Ramos (cell line): ENCODE results near the gene SPRYD4.
"Not testable (repeated sequence)": the region's sequence is repeated elsewhere in the genome, so short reads cannot be mapped to it uniquely, and the experiment has no call there.

Experiments
- in situ Hi-C: fragments of 300-500 bp; cut with MboI; formaldehyde crosslinking; loops from one replicate; pipeline ENCODE4 v1.14.3; 2022; ENCODE audit warnings: low sequenced_read_pairs; ENCODE audit not compliant: unreplicated experiment

Gene SPRYD4

DNA sequence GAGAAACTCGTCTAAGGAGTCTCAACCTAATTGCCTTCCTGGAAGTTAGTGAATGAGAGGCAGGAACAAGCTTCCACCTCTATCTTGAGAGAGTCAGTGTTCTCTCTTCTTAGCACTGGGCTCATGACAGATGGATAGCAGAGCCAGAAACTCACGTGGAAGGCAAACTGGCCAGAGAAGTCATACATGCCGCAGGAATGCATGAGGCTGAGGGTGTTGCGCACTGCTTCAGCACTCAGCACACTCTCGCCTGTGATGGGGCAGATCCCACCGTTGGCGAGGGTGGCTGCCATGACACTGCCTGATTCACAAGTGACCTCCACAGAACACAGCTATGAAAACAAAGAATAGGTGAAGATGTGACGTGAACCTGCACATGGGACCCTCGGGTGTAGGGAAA, 6.0 kb downstream of the SPRYD4 start:
- in situ Hi-C loops = no loop called here

DNA sequence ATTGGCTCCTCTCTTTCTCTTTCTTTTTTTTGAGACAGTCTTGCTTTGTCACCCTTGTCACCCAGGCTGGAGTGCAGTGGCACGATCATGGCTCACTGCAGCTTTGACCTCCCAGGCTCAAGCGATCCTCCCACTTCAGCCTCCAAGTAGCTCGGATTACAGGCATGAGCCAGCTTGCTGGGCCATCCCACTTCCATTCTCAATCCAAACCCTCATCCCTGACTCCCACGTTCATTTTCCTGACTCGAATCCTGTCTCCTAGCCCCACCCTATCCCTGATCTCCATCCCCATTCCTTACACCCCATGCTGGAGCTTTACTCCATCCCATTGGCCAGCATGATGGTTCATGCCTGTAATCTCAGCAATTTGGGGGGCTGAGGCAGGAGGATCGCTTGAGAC, 7.8 kb downstream of the SPRYD4 start:
- in situ Hi-C loops = no loop called here

DNA sequence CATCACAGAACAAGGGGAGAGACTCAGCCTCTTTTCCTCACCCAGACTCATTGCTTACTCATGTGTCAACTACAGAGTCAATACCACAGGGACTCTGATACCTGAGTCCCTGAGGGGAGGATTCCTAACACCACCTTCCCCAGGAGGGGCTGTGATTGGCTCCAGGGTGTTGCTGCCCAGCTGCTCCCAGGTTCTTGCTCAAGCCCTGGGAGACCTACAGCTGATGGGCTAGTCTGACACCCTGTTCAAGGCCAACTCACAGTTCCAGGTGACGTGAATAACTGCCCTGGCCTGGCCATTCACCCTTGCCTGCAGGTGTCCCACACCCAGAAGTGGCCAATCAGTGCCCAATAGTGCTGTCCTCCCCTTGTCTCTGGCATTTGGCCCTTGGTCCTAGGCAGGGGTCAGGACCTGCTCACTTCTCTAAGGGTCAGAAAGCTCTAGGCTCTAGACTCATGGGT, 8.6 kb downstream of the SPRYD4 start:
- in situ Hi-C loops = no loop called here

DNA sequence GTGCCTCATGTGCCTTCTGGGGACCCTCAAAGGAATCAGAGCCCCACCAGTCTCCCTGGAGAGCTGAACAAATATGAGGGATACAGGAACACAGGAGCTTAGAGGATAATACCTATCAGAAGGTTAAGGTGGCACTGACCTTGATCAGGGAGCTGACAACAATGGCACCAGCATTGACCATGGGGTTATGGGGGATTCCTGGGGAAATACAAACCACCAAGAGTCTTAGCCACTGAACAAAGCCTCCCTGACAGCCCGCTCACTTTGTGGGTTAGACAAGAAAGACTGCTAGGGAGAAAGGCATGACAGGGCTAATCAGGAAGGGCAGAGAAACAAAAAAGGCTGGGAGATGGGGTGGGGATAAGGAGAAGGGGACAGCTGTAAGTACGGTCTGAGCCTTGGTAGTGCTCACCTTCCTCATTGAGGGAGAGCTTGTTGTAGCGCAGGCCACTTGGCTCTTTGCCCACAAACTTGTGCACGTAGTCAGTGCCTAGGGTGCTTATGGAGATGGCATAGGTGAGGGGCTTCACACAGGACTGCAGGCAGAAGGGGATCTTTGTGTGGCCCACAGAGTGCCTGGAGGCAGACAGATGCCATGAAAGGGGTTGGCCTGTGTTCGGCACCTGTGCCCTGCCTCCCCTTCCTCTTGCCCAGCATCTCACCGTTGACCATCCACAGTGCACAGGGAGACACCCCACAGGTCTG, 9.3 kb downstream of the SPRYD4 start:
- in situ Hi-C loops = no loop called here

DNA sequence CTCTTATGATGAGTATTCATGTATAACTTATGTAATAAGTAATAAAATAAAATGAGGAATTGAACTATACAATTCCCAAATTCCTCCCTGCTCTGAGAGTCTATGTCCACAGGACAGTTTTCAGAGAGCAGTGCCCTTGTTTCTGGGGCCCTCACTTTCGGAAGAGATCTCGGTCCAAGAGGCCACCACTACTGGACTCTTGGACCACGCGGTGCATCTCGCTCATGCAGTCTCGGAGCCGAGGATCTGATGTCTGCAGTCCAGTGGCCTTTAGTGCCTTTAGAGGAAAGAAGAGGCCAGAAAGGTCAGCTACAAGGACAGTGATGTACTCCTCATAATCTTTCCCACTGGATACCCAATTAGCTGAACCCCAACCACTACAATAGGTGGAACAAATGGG, 11.2 kb downstream of the SPRYD4 start:
- in situ Hi-C loops = no loop called here

DNA sequence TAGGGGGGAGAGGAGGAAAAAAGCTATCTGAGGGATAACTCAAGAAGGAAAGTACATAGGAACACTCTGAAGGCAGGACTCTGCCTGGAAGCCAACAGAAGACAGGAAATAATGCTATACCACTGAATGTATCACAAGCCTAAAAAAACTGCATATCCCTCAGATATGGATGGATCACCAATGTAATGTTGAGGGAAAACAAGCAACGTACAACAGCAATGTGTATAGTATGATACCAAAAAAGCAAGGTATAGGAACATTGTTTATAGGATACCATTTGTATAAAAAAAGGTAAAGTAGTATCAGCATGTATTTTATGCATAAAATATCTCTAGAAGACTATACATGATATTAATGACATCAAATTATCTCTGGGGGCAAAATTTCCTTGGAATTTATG, 16.2 kb downstream of the SPRYD4 start:
- in situ Hi-C loops = no loop called here

DNA sequence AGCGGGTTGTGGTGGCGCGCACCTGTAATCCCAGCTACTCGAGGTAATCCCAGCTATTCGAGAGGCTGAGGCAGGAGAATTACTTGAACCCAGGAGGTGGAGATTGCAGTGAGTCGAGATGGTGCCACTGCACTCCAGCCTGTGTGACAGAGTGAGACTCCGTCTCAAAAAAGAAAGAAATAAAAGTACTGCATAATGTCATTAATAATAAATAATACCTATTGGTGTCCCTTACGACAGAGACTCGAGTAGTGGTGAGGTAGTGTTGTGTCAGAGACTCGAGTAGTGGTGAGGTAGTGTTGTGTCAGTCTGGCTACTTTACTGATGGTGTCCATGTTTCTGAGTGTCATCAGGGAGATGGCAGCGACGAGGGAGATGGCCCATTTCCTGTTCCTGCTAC, 18.3 kb downstream of the SPRYD4 start:
- in situ Hi-C loops = no loop called here

DNA sequence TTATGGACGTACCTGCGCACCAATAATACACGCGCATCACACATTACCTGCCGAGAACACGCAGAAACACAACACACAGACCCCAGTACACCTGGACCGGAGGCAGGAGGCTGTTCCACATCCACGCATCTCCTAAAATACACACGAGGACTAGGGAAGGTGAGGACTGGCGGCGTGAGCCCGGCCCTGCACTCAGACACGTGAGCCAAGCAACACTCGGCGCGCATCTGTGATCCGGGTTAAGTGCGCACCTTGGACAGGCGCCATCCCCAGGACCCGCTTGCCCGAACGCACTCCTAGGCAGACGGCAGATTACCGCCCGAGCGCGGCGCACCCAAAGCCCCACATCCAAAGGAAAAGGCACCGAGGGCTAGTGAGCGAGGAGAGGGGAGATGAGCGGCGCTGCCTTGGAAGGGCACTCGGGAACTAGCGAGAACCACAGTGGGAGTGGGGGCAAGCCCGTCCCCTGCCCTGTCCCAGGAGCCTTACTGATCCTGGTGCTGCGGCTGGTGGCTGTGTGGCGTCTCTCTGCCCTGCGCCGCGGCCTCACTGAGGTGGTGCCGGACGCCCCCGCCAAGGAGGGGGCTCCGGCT, 19.2 kb downstream of the SPRYD4 start:
- in situ Hi-C loops = no loop called here

DNA sequence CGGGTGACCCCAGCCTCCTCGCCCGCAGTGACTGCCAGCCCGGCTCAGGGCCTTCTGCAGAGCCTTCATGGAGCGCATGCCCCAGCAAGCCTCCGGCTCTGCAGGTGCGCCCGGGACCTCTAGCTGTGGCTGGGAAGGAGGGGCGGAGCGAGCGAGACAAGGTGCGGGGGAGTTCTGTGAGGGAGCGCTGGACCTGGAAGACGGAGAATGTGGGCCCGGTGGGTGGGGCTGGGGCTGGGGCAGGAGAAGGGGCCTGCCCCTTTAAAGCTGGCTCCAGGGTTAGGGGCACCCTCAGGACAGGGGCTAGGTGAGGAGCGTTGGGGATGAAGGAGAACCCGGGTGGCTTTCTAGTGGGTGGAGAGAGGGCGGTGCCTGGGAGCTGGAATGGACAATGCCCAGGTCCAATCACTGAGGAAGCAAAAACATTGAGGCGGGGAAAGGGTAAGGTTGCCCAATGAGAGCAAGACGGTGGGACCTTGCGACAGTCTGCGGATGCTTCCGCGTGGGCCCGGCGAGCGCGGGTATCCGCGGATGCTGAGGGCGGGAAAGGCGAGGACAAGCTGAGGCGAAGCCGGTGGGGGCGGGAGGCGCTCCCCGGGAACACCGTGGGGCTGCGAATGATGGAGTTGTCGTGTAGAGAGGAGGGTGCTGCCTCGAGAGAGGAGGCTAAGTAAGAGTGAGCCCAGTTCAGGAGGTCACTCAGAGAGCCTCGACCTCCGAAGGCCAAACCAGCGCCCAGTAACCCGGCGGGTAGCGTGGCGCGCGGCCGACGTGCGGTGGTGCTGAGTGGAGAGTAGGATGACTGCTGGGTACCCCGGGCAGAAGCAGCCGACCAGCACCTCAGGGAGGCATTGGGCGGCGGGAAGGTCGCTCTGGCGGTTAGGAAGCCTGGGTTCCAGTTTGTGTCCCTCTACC, 19.9 kb downstream of the SPRYD4 start, which contains the start of gene GLS2:
GLS2 (minus strand) TSS at position 121 of the 915 bp plus-strand sequence; CDS start at position 78, 43 bp downstream.
- in situ Hi-C loops = no loop called here

DNA sequence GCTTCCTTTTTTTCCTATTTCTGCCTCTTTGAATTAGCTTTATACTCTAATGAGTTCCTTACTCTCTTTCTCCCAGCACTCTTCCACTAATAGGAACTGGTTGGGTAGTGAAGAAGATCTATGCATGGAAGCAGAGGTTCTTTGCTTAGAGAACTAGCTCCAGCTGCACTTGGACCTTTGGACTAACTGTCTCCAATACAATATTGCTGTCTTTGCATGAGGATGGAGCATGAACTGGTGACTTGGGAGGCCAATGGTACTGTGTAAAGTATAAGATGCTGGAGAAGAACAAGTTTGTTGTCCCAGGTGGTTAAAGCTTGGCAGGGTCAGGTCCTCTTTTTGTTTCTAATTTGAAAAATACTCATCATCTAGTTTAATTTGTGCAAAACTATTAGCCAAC, 22.0 kb downstream of the SPRYD4 start:
- in situ Hi-C loops = no loop called here

DNA sequence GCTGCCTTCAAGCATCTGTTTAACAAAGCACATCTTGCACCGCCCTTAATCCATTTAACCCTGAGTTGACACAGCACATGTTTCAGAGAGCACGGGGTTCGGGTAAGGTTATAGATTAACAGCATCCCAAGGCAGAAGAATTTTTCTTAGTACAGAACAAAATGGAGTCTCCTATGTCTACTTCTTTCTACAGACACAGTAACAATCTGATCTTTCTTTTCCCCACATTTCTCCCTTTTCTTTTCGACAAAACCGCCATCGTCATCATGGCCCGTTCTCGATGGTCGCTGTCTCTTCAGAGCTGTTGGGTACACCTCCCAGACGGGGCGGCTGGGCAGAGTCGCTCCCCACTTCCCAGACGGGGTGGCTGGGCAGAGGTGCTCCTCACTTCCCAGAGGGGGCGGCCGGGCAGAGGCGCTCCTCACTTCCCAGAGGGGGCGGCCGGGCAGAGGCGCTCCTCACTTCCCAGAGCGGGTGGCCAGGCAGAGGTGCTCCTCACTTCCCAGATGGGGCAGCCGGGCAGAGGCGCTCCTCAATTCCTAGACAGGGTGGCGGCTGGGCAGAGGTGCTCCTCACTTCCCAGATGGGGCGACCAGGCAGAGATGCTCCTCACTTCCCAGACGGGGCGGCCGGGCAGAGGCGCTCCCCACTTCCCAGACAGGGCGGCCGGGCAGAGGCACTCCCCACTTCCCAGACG, 25.2 kb downstream of the SPRYD4 start:
- in situ Hi-C loops = not testable (repeated sequence)

DNA sequence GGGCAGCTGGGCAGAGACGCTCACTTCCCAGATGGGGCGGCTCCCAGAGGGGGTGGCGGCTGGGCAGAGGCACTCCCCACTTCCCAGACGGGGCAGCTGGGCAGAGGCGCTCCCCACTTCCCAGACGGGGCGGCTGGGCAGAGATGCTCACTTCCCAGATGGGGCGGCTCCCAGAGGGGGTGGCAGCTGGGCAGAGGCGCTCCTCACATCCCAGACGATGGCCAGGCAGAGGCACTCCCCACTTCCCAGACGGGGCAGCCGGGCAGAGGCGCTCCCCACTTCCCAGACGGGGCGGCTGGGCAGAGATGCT, 25.7 kb downstream of the SPRYD4 start:
- in situ Hi-C loops = not testable (repeated sequence)

DNA sequence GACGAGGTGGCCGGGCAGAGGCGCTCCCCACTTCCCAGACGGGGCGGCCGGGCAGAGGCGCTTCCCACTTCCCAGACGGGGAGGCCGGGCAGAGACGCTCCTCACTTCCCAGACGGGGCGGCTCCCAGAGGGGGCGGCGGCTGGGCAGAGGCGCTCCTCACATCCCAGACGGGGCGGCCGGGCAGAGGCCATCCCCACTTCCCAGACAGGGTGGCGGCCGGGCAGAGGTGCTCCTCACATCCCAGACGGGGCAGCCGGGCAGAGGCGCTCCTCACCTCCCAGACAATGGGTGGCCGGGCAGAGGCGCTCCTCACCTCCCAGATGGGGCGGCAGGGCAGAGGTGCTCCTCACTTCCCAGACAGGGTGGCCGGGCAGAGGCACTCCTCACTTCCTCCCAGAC, 26.1 kb downstream of the SPRYD4 start:
- in situ Hi-C loops = not testable (repeated sequence)

DNA sequence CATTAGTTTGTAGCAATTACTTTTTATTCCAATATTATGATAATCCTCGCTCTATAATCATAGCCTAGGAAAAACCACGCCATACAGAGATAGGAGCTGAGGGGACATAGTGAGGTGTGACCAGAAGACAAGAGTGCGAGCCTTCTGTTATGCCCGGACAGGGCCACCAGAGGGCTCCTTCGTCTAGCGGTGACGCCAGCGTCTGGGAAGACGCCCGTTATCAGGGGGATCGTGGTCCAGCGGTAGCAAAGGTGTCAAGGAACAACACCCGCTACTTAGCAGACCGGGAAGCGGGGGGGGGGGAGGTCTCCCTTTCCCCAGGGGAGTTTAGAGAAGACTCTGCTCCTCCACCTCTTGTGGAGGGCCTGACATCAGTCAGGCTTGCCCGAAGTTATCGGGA, 28.3 kb downstream of the SPRYD4 start:
- in situ Hi-C loops = not testable (repeated sequence)

DNA sequence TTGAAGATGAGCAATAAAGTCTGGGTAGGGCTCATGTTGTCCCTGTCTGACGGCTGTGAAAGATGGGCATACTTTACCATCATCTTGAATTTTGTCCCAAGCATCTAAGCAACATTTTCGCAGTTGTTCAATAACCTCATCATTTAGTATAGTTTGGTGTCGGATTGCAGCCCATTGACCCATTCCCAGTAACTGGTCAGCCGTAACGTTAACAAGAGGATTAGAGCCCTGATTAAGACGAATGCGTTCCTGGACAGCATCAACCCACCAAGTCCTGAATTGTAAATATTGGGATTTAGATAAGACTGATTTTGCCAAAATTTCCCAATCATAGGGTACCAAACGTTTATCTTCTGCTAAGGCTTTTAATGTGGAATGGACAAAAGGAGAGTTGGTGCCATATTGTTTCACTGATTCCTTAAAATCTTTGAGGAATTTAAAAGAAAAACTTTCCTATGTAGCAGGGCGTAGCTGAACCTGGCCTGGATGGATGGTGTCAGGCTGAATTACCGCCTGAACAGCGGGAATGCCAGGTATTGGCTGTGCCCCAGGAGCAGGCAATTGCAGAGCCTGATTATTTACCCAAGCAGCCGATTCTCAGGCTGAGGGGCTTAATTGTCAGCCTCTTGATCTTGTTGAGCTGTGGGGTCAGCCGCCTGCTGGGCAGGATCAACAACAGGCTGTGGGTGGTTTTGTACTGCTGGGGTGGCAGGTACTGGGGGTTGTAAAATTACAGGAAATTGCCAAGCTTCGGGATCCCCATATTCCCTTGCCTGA, 29.9 kb downstream of the SPRYD4 start:
- in situ Hi-C loops = not testable (repeated sequence)

DNA sequence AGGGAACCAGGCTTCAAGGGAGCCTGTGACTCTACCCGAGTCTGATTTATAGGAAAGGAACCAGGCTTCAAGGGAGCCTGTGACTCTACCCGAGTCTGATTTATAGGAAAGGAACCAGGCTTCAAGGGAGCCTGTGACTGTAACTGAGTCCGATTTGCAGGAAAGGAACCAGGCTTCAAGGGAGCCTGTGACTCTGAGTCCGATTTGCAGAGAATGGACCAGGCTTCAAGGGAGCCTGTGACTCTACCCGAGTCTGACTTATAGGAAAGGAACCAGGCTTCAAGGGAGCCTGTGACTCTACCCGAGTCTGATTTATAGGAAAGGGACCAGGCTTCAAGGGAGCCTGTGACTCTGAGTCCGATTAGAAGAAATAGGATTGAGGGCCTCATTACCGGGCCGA, 31.1 kb downstream of the SPRYD4 start:
- in situ Hi-C loops = not testable (repeated sequence)

DNA sequence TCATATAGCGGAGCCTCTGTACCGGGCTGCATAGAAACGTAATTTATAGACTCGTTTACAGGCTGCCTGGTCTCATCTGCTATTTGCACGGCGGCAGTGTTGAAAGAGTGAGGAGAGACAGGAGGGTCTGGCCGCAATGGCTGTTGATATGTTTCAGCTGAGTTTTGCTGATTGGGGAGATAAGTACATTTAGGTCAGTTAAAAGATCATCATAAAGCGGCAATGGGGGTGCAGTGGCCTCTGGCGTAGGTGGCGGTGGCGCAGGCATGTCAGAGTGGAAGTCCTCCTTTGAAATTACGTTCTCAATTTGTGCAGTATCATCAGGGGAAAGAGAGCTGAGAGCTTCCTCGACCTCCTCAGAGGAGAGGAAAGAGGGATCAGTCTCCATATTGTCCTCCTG, 31.5 kb downstream of the SPRYD4 start:
- in situ Hi-C loops = loop anchor here (25.0 kb wide), 1 partner anchor 487 kb away; a partner anchor contains a TSS

DNA sequence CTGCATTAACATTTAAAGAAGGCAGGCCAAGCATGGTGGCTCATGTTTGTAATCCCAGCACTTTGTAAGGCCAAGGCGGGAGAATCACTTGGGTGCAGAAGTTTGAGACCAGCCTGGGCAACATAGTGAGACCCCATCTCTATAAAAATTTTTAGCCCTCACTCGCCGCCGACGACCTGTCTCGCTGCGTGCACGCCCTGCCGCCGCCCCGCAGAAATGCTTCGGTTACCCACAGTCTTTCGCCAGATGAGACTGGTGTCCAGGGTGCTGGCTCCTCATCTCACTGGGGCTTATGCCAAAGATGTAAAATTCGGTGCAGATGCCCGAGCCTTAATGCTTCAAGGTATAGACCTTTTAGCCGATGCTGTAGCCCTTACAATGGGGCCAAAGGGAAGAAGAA, 42.4 kb downstream of the SPRYD4 start:
- in situ Hi-C loops = loop anchor here (10.0 to 25.0 kb wide), 2 partner anchors 54 to 477 kb away; a partner anchor contains a TSS

DNA sequence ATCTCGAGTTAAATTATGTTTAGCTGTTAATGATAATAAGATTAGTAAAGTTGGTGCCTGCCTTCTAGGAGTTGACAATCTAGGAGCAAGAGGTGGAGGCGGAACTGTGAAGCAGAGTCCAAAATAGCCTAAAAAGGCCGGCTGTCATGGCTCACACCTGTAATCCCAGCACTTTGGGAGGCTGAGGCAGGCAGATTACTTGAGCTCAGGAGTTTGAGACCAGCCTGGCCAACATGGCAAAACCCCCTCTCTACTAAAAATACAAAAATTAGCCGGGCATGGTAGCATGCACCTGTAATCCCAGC, 45.6 kb downstream of the SPRYD4 start:
- in situ Hi-C loops = loop anchor here (10.0 to 25.0 kb wide), 2 partner anchors 51 to 473 kb away; a partner anchor contains a TSS

DNA sequence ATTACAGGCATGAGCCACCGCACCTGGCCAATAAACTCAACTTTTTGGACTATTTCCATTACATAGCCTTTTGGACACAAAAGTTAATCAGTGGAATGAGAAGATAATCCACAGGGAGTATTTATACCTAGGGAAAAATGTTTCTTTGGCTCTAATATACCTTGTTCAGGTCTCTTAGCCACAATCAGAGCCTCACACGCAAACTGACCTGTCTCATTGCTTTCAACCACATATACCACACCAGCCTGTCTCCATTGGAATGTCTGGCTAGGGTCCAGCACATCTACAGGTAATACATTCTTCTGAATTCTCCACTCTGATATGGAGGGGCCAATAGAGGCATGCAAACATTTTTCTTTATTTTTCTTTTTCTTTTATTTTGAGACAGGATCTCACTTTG, 49.5 kb downstream of the SPRYD4 start:
- in situ Hi-C loops = loop anchor here (10.0 to 25.0 kb wide), 2 partner anchors 47 to 469 kb away; a partner anchor contains a TSS
